ENCODE data around the gene LIN28A. TPM values are rescaled to one million over a fixed set of nuclear protein-coding genes. Genes with fewer than 3 reads are reported as not detected.

LIN28A gene
- total RNA-seq, 1 experiment from 2014 or later, result 0.15 TPM

DNA sequence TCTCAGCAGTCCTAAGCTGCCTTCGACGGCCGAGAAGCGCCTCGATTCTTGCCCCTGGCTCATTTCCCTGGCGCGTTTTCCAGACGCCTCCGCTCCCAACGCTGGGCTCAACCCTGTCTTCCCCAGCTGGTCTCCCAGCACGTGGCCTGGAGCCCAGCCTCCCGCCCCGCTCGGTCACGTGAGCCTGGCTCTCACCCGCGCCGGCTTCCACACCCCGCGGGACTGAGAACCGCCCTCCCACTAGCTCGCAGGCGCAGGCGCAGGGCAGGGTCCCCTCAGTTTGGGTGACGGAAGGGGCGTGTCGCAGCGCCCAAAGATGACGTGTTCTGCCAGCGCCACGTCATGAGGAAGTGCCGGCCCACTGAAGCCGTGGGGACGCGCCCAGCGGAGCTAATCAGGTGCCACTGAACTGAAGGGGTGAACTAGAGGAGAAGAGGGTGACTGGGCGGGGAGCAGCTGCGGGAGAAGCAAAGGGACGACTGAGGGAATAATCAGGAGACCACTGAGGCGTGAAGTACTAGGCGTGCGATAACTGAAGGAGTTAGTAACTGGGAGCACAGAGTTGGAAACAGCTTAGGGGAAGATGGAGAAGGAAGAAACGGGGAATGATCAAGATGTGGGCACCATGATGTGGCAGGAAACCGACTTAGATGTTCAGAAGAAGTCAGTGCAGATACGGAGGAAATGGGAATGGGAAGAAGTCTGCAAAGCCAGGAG, 21.5 kb downstream of the LIN28A start, which contains the start of gene DHDDS:
Gene DHDDS (plus strand): TSS at position 343 of the 717 bp plus-strand sequence. CDS start 625 bp downstream, outside the sequence.
- no peak for TF ChIP-seq EZH2 (IDR thresholded peaks at IDR 0.05; ENCODE audit: borderline replicate concordance, low read depth, low read length, poor library complexity, severe bottlenecking)
- TF ChIP-seq, protein P1, sequence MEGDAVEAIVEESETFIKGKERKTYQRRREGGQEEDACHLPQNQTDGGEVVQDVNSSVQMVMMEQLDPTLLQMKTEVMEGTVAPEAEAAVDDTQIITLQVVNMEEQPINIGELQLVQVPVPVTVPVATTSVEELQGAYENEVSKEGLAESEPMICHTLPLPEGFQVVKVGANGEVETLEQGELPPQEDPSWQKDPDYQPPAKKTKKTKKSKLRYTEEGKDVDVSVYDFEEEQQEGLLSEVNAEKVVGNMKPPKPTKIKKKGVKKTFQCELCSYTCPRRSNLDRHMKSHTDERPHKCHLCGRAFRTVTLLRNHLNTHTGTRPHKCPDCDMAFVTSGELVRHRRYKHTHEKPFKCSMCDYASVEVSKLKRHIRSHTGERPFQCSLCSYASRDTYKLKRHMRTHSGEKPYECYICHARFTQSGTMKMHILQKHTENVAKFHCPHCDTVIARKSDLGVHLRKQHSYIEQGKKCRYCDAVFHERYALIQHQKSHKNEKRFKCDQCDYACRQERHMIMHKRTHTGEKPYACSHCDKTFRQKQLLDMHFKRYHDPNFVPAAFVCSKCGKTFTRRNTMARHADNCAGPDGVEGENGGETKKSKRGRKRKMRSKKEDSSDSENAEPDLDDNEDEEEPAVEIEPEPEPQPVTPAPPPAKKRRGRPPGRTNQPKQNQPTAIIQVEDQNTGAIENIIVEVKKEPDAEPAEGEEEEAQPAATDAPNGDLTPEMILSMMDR (conservative IDR thresholded peaks at IDR 0.05; ENCODE audit: low read depth, low read length), result no peak
- Histone ChIP-seq H3K4me1 (ENCODE audit: insufficient read depth, low read length, poor library complexity, severe bottlenecking) (peaks cover 12% of the 10 kb centered on the region), H3K27ac (ENCODE audit: low read depth, low read length, poor library complexity, severe bottlenecking) (peak within 1 kb of the TSS; percentile 85), H3K36me3 (ENCODE audit: insufficient read depth, low read length, poor library complexity, severe bottlenecking) (peaks cover 19% of the 10 kb centered on the region), H3K4me3 (ENCODE audit: low read depth, low read length, poor library complexity, severe bottlenecking) (peak within 1 kb of the TSS; percentile 86), H3K9me3 (ENCODE audit: low read depth, low read length, poor library complexity, severe bottlenecking) (no peaks in the 10 kb centered on the region), H3K27me3 (replicated peaks; ENCODE audit: insufficient read depth, low read depth, low read length, poor library complexity) (no peaks in the 10 kb centered on the region)
- intact Hi-C loops (cut with micrococcal nuclease; ENCODE audit: unreplicated experiment), result no loop called here
- POLR2A ChIA-PET (ENCODE audit: low non-redundant PET), result no interaction called here
- CTCF ChIA-PET, result interaction anchor here (1.1 kb wide), 1 partner anchor 15 kb away, joined by 4 read pairs; no protein-coding TSS in a partner anchor
- DNase-seq (ENCODE audit: low spot score), result peak; percentile 99
- no TSS peak for BruUV-seq (replicated peaks)

DNA sequence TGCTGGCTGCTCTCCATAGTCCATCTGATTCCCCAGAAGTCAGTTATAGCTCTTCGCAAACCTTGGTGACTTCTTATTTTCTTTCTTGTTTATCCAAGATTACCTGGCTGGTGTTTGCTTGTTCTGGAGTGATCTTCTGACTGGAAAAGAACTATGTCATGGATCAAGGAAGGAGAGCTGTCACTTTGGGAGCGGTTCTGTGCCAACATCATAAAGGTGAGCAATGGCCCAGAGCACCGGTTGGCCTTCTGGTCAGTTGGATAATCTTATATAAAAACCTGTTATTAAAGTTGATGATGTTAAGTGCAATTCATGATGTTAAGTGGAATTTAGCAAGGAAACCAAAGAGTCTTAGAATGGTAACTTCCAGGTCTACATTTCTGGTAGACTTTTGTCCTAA, 22.2 kb downstream of the LIN28A start:
- ChIA-PET POLR2A (ENCODE audit: low non-redundant PET) (no interaction called here), CTCF (interaction anchor here (1.1 kb wide), 1 partner anchor 16 kb away, joined by 4 read pairs; no protein-coding TSS in a partner anchor)
- H3K4me3 ChIP-seq (ENCODE audit: low read depth, low read length, poor library complexity, severe bottlenecking), result peak overlapping the region; percentile 86
- no peak for TF ChIP-seq EZH2 (IDR thresholded peaks at IDR 0.05; ENCODE audit: borderline replicate concordance, low read depth, low read length, poor library complexity, severe bottlenecking)
- TF ChIP-seq, protein P1 (conservative IDR thresholded peaks at IDR 0.05; ENCODE audit: low read depth, low read length), result no peak
- BruUV-seq (replicated peaks), result no TSS peak
- DNase-seq (ENCODE audit: low spot score), result no peak
- peak overlapping the region; percentile 85 for H3K27ac ChIP-seq (ENCODE audit: low read depth, low read length, poor library complexity, severe bottlenecking)
- H3K27me3 ChIP-seq (replicated peaks; ENCODE audit: insufficient read depth, low read depth, low read length, poor library complexity), result no peaks in the 10 kb centered on the region
- peaks cover 22% of the 10 kb centered on the region for H3K36me3 ChIP-seq (ENCODE audit: insufficient read depth, low read length, poor library complexity, severe bottlenecking)
- peaks cover 12% of the 10 kb centered on the region for H3K4me1 ChIP-seq (ENCODE audit: insufficient read depth, low read length, poor library complexity, severe bottlenecking)
- H3K9me3 ChIP-seq (ENCODE audit: low read depth, low read length, poor library complexity, severe bottlenecking), result no peaks in the 10 kb centered on the region
- intact Hi-C loops (cut with micrococcal nuclease; ENCODE audit: unreplicated experiment), result no loop called here

DNA sequence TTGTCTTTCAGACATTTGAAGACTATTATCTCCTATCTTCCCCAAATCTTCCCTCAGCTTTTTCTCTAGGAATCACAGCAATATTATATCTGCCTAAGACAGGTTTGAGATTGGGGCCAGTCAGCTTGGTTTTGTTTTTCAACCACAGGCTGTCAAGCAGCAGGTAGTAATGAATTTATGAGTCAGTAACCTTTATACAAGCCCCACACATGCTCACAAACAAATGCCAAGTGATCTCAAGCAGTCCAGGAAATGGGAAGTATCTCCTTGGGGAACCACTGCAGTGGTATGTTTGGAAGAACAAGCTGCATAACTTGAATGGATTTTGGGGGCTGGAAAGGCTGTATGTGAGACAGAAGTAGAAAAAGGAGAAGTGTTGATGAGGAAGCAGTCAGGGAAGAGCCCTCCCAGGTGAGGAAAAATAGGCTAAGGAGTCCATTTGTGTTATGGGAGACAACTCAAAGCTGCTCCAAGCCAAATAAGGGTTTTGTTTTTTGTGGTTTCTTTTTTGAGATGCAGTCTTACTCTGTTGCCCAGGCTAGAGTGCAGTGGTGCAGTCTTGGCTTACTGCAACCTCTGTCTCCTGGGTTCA, 23.6 kb downstream of the LIN28A start:
- TF ChIP-seq, protein P1 (conservative IDR thresholded peaks at IDR 0.05; ENCODE audit: low read depth, low read length), result no peak
- no peak for TF ChIP-seq EZH2 (IDR thresholded peaks at IDR 0.05; ENCODE audit: borderline replicate concordance, low read depth, low read length, poor library complexity, severe bottlenecking)
- intact Hi-C loops (cut with micrococcal nuclease; ENCODE audit: unreplicated experiment), result no loop called here
- Histone ChIP-seq H3K4me1 (ENCODE audit: insufficient read depth, low read length, poor library complexity, severe bottlenecking) (peaks cover 12% of the 10 kb centered on the region), H3K9me3 (ENCODE audit: low read depth, low read length, poor library complexity, severe bottlenecking) (no peaks in the 10 kb centered on the region), H3K36me3 (ENCODE audit: insufficient read depth, low read length, poor library complexity, severe bottlenecking) (peaks cover 35% of the 10 kb centered on the region), H3K4me3 (ENCODE audit: low read depth, low read length, poor library complexity, severe bottlenecking) (no peak overlapping the region), H3K27me3 (replicated peaks; ENCODE audit: insufficient read depth, low read depth, low read length, poor library complexity) (no peaks in the 10 kb centered on the region), H3K27ac (ENCODE audit: low read depth, low read length, poor library complexity, severe bottlenecking) (no peak overlapping the region)
- no peak for DNase-seq (ENCODE audit: low spot score)
- CTCF ChIA-PET, result no interaction called here
- POLR2A ChIA-PET (ENCODE audit: low non-redundant PET), result no interaction called here
- no TSS peak for BruUV-seq (replicated peaks)
